HG03108 (cell line): ENCODE measurements around the gene NEMP2.

Experiments used
- ATAC-seq: cut with Tn5 transposase; IDR thresholded peaks from one replicate; pipeline ENCODE4 v1.9.1; 2021; ENCODE audit warnings: moderate library complexity; ENCODE audit not compliant: unreplicated experiment

The NEMP2 gene, protein sequence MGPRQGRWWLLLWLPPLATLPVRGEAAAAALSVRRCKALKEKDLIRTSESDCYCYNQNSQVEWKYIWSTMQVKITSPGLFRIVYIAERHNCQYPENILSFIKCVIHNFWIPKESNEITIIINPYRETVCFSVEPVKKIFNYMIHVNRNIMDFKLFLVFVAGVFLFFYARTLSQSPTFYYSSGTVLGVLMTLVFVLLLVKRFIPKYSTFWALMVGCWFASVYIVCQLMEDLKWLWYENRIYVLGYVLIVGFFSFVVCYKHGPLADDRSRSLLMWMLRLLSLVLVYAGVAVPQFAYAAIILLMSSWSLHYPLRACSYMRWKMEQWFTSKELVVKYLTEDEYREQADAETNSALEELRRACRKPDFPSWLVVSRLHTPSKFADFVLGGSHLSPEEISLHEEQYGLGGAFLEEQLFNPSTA

DNA sequence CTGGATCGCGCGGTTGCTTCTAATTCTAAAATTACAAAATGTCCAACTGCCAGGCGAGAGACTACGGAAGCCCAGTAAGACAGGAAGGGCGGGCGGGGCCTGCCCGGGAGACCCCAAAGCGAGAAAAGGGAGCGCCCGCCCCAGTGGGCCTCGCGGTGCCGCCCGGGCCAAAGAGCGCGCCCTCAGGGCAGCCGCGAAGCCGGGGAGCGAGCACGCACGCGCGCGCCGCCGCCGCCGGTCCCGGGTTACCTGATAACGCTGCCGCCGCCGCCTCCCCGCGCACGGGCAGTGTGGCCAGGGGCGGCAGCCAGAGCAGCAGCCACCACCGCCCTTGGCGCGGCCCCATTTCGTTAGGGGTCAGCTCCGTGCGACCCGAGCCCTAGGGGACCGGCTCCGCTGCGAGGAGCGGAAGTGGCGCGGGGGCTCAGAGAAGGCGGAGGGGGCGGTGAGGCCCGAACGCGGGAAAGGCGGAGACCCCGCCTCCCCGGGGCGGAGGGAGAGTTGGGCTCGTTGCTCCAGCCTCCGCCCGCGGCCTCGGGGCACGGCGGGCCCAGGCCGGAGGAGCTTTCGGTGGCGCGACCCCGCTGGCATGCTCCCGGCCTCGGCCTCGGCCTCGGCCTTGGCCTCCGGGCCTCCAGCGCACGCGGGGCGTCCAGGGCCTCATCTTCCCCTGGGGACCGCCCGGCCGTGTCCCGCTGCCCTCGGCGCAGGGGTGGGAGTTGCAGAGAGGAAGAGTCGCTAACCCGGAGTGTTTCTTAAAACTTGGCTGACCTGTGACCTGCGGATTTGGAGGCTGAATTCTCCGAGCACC lies at the start of gene NEMP2:
Gene NEMP2, minus strand, starts transcription at position 413 of the 811 bp plus-strand sequence. Its CDS starts 67 bp downstream, at position 346.
- ATAC-seq = peak; percentile 65

DNA sequence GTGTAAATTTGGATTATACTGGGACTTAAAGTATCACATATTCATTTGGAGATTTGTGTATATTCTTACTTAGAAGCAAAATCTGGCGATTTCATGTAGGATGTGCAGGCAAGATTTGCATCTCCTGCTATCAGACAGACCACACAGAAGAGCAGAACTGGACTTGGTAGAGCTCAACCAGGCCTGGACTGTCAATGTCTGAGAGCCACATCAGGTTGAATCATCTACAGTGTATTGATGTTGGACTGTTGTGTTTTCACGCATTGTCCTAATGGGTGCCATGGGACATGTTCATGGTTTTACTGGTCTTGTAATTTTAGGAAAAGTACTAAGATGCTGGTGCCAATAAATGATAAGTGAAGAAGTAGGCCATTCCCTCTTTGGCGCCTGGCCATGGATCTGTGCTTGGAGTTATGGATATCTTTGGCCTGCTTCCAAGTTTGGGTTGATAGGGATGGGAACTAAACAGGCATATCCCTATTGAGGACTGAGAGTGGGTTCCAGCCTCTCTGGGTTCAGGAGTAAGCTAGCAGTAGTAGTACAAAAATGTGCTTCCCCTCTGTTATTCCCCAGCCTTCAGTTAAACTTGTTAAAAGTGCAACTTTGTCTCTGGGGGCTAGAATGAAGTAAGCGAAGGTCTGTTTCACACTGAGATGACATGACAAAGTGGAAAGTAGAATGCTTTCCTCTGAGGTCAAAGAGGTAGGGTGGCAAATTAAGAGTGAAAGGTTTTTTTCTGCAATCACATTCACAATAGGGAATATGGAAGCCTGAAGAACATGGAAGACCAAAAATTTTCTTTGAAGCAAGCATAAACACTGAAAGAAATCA lies 49.2 kb upstream of the NEMP2 start:
- ATAC-seq = peak; percentile 50

DNA sequence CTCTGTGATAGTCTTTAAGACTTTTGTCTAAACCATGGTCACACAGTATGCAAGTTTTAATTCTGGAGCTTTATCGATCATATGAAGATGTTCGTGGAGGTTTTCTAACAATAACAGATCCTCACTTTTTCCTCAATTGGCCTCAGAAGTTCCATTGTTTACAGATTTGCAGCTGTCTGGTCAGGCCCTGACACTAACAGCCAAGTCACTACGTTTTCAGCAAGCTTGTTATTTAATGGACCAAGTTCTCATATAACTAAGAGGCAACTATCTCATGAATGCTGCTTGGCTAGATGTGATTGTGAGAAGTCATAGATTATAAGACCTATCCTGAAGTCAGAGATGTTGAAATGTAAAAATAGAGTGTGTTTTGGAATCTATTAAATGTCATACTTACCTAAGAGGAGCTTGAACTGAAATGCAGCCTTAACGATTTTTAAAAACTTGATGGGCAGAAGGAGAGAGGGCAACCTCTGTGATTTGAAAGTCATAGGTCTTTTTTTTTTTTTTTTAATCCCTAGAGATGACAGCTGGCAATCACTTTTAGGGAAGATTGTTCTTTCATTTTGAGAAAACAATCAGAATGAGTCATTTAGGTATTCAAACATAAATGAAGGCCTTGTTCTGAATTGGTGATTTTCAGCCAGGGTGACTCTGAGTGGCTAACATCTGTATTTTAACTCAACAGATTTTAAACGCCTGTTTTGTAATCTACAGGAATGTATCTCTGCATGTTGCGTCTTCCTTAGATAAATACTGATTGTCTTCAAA lies 48.4 kb upstream of the NEMP2 start:
- ATAC-seq = peak; percentile 69

DNA sequence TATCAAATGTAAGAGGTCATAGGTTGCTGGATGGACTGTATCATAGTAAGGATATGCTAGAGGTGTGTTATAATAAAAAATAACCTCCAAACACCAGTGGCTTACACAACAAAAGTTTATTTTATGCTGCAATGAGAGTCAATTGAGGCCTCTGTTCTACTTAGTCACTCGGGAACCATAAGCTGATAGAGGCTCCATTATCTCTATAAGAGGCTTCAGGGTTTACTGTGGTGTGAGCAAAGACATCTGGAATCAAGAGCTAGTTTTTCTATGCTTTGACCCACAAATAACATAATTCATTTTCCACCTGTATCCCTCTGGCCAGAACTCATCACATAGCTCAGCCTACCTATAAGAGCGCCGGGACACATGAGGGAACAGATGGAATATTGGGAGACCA lies 47.5 kb upstream of the NEMP2 start:
- ATAC-seq = no peak

DNA sequence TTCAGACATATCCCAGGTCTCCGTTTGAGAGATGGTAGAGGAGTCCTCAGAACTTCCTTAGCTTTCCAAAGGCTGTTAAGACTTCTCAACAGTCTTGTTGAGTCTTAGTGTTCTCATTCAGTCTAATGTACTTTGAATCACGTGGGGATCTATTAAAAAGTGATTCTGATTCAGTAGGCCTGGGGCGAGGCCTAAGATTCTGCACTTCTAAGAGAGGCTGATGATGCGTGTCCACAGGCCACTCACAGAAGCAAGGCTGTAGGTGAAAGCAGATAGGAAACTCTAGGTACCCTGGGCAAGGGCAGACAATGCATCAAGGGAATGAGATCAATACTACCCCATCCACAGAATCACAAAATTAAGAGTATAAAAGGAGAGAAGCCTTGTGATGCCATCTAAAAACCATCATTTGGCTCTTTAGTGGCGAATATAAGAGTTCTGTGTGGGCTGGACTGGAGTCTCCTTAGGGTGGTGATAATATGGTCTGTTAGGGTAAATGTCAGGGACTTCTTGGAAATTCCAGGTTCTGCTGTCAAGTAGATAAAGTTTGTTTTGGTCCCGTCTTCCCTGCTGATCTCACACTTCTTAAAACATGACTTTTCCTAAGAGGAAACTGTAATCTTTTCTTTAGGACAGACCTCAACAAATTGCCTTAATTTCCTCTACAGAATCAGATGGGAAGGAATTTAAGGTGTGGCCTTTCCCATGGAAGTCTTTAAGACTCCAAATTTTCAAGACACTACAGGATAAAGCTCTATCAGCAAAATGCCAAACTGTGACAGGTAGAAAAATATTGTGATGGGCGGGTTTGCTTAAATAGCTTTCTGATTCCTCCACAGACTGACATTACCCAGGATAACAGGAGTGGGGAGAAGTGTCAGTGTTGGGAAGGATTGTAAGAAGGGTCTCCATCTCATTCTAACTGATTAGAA lies 45.7 kb upstream of the NEMP2 start:
- ATAC-seq = no peak

DNA sequence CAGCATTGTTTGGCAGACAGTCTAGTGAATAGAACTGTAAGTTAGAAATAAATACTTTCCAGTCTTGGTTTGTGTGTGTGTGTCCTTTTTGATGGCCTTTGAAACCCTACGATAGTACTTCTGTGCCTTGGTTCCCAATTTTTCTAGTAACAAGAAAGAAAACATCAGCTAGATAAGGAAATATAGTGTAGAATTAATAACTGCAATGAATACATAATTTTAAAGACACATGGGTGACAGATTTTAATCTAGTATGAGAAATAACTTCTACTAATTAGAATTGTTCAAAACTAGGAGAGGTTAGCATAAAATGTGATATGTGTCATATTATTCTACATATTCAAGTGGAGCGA lies 44.5 kb upstream of the NEMP2 start:
- ATAC-seq = no peak

DNA sequence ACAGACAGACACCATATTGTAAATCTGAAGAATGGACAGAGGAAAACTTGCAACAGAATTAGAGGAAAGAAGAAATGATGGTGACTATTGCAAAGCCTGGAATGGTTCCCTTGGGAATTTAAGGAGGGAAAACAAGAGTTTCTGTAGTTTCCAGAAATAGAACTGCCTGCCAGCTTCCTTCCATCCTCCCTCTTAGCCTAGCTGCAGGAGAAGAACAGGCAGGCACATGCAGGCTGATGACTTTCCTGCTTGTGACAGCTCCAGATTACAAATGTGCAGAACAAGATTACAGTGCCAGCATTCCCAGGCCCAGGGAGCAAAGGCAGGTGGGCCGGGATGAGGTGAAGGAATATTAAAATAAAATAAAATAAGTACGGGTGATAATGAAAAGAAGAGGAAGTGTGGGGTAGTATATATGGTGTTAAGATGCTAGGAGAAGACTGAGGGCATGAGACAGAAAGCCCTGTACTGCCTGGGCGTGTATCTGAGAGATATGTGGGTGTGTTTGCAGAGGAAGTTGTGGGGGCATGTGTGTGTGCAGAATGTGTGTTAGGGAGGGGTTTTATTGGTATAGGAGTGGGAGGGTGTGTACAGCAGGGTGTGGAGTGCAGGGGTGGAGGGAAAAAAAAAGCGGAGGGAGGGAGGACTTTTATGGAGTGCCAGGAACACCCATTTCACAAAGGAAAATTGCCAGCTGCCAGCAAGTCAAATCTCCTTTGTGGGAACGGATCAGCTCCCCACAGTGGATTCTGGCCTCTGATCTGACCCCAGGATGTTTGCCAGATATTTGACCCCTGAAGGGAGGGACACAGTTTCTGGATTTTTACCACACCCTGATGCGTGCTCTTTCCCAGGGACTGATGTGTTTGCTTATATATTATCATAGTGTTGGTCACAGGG lies 43.9 kb upstream of the NEMP2 start:
- ATAC-seq = no peak

DNA sequence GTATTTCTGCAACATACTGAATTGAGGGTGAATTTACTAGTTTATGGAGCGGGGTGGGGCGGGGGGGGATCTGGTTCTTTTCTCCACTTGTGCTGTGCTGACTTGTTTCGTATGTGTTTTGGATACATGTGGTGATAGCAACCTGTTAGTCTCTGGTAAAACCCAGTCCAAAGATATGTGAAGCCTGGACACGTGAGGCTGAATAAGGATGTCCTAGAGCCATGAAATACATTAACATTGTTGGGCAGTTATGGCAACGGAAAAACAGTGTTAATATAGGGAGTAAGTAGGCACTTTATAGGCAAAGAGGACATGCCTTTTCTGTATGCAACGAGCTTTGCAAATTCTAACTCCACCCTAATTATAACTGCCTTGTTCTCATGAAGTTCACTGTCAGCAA lies 42.1 kb upstream of the NEMP2 start:
- ATAC-seq = no peak

DNA sequence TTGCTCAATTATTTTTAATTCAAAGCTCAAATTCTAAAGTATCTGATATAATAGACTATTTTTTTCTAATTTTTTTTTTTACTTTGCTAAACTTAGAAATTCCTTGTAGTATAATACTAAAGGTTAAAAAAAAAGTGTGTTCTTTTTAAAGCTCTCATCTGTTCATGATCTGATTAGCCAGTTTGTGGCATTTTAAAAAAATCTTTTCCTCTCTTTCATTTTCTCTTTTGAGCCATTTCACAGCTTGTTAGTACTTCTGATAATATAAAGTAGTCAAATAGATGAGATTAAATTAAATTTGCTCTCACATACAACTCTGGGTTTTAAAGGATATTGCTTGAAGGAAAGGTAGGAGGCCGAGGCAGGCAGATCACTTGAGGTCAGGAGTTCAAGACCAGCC lies 40.7 kb upstream of the NEMP2 start:
- no peak for ATAC-seq

DNA sequence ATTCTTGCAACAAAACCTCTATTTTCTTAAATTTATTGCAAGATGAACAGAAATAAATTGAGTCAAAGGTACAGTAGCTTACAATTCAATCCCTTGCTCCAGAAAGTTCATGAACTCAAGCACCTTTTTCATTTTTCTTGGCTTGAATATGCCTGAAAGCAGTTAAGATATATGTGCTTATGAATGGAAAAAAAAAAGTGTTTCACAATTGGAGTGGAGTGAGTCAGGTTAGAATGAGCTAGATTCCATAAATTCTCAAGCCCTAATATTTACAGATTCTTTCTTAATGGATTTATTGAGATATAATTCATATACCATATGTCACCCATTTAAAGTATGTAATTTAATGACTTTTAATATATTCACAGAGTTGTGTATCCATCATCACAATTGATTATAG lies 39.6 kb upstream of the NEMP2 start:
- ATAC-seq = no peak

DNA sequence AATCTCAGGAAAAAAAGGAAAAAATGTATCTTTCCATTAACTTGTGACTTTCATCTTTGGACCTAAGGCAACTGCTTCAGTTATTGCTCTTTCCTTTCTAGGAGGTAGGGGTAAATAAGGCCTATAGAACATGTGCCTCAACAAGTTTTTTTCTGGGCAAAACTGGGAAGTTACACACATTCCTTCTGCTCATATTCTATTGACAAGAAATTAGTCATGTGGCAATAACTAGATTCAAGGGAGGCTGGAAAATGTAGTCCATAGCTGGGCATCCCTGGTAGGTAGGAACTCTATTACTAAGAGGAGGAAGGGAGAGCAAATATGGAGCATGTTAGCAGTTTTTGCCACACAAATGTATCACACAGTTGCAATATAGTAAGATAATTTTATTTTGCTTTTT lies 37.7 kb upstream of the NEMP2 start:
- ATAC-seq = no peak

DNA sequence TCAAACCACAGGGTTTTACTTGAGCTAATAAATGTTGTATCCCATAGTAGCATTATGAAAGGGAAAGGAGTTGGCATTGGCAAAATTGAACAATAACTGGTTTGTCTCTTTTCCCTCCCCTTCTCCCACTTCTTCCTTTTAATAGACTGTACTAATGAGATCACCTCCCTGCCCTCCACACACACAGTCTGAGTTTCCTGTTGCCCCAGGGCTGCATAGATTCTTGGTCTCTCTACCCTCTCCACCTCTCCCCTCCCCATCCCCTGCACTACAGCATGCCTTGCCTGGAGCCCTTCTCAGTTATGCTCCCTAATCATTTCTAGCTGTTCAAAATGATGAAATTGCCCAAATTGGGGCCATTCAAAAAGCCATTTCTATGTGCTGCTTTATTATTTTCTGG lies 37.2 kb upstream of the NEMP2 start:
- no peak for ATAC-seq

DNA sequence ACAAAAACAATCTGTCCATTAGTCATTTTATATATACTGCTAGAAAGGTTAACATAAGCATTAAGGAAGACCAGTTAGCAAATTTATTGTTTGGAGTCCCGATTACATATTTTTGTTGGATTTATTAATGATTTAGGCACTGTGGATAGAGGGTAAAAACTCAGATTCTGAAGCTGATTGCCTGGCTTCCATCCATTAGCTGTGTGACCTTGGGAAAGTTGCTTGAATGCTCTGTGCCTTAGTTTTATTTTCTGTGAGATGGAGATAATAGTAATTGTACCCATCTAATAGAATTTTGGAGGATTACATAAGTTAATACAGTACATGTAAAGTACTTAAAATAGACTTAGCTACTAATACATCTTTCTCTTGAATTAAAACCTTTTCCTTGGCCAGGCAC lies 36.3 kb upstream of the NEMP2 start:
- ATAC-seq = no peak

DNA sequence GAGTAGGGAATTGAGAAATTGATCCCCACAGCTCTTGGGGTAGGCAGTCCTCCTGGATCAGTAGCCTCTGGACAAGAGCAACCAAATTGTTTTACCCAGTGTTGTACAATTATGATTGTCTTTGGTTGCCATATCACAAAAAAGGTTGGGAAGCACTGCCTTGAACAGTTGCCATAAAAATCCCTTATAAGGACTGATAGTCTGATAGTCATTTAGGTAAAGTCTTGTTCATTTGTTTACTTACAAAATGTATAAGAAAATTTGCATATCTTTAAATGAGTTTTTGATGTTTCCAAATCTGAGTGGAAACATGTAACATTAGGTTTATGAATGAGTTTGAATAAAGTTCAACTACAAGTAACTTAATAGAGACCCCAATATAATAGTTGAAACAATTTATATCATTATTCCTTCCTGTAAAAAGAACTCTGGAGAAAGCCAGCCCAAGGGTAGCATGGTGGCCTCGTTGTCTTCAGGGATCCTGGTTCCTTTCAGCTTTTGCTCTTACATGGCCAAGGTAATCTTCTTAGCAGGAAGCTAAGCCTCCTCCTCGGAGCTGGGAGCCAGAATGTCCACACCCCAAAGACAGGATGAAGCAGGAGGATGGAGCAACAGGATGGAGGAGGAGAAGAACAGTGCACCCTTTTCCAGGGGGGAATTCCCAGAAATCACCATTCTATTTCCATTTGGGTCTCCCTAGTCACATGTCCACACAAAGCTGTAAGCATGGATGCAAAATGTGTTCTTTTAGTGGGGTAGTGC lies 35.7 kb upstream of the NEMP2 start:
- no peak for ATAC-seq

DNA sequence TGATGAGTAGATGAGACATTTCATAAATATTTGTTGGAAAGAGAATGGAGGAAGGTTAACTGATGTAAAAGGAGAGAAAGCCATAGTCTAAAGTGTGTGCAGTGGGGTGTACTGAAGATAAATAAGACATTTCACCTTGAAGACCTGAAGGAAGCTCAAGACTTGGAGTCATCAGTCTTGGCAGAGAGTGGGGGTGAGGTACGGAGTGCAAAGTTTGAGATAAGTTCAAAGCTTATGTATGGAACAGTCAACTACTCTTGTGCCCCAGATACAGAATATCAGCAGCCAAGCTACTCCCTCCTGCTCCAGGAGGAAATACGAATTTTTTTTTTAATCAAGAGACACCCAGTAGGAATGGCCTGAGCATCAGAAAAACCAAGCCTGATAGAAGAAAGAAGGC lies 30.3 kb upstream of the NEMP2 start:
- ATAC-seq = no peak

DNA sequence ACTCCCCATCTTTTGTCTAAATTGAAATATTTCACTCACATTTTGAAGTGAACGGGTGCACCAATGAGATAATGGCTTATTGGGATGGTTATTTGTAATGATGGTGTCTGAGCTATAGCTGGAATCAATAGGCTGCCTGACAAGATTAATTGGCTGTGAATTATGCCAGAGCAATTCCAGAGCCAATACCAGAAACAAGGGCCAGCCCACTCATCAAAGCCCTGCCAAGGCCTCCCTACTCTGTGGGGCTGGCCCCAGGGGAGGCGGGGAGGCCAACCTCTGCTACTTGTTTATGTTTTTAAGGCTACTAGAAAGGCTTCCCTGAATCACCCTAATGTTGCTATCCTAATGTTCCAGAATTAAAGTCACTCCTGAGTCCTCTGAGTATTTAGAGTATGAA lies 29.1 kb upstream of the NEMP2 start:
- ATAC-seq = no peak

DNA sequence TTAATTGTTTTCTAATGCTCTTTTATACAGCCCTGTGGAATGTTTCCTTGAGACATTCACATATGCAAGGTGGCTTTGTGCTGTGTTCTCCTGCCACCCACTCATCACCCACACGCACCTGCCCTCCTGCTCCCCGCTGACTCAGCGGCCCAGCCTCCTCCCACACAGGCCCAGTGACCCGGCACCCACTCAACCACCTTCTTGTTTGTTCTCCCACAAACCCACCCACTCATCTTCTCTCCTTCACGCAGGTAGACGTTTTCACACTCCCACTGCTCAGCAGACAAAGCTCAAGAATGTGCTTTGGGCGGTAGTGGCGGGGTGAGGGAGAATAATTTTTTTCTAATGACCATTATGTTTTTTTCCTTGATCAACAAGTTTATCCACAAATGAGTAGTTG lies 28.6 kb upstream of the NEMP2 start:
- ATAC-seq = no peak

DNA sequence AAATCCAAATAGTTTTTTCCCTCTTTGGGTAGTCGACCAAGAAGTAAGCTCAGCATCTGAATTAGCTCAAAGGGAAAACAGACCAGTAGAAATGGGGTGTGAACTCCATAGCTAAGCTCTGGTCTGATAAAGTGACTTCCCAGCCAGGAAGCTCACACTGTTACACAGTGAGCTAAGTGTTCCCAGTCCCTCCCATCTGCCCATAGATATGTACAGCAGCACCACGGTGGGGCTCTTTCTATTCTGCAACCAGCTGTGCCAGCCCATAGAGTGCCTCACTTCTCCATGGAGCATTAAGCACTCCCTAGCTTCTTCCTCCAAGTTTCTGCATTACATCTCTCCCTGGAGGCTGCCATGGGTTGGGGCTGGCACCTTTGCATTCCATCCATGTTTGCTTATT lies 27.6 kb upstream of the NEMP2 start:
- no peak for ATAC-seq
